ENCODE measurements around the gene CNGA2.

GRCh38 chrX:151774421-151774820, 39.9 kb downstream of the CNGA2 start:
- TF ChIP-seq SP1 (IDR thresholded peaks at IDR 0.05) (no peak), FOXA1 (IDR thresholded peaks at IDR 0.05) (no peak), CTCF (IDR thresholded peaks at IDR 0.05; ENCODE audit: low read depth, low read length, missing input control) (no peak), GABPA (IDR thresholded peaks at IDR 0.05 in 1 of 2, conservative IDR thresholded peaks at IDR 0.05 in 1 of 2) (no peak), RAD21 (IDR thresholded peaks at IDR 0.05) (no peak), REST (IDR thresholded peaks at IDR 0.05) (no peak), YY1 (IDR thresholded peaks at IDR 0.05) (no peak), MAX (IDR thresholded peaks at IDR 0.05) (no peak), ZBTB33 (IDR thresholded peaks at IDR 0.05) (no peak), TAF1 (conservative IDR thresholded peaks at IDR 0.05) (no peak)
